Osteocyte (in vitro differentiated cells): ENCODE data around the gene SPTBN4. TPM values are rescaled to one million over a fixed set of nuclear protein-coding genes. Genes with fewer than 3 reads are reported as not detected.
"Not testable (repeated sequence)": the region's sequence is repeated elsewhere in the genome, so short reads cannot be mapped to it uniquely, and the experiment has no call there.

ENCODE experiments used
- DNase-seq: peaks from one replicate; pipeline ENCODE4 v3.0.0; 2021; ENCODE audit warnings: mixed read lengths; ENCODE audit not compliant: unreplicated experiment; ENCODE audit errors: extremely low spot score
- H3K27ac Mint-ChIP-seq: one replicate; pipeline ENCODE4 v1.8.0; 2021; ENCODE audit warnings: mild to moderate bottlenecking, mixed read lengths; ENCODE audit not compliant: unreplicated experiment
- H3K27me3 Mint-ChIP-seq: one replicate; pipeline ENCODE4 v1.8.0; 2021; ENCODE audit warnings: mixed read lengths; ENCODE audit not compliant: unreplicated experiment
- H3K36me3 Mint-ChIP-seq: one replicate; pipeline ENCODE4 v1.8.0; 2021; ENCODE audit warnings: mixed read lengths; ENCODE audit not compliant: unreplicated experiment
- H3K4me1 Mint-ChIP-seq: one replicate; pipeline ENCODE4 v1.8.0; 2021; ENCODE audit warnings: mixed read lengths; ENCODE audit not compliant: unreplicated experiment
- H3K4me3 Mint-ChIP-seq: one replicate; pipeline ENCODE4 v1.8.0; 2021; ENCODE audit warnings: mild to moderate bottlenecking, moderate library complexity, mixed read lengths; ENCODE audit not compliant: unreplicated experiment
- H3K9me3 Mint-ChIP-seq: one replicate; pipeline ENCODE4 v1.8.0; 2021; ENCODE audit warnings: mixed read lengths; ENCODE audit not compliant: unreplicated experiment
- CTCF ChIP-seq: fragments of 200-600 bp; sonication (generic); IDR thresholded peaks from 2 replicates; pipeline ENCODE4 v1.5.0; 2021; ENCODE audit warnings: antibody characterized with exemption, mild to moderate bottlenecking, moderate library complexity
- total RNA-seq: library from RNA; stranded (reverse); gene quantifications from 2 replicates; pipeline ENCODE4 v1.2.1, GENCODE V29; 2021

Gene SPTBN4
- total RNA-seq, 1 donor from 2014 or later = 0.48 TPM

GRCh38 chr19:40497214-40497613 is 30.4 kb downstream of the SPTBN4 start:
- no peaks in the 10 kb centered on the region for H3K4me1 Mint-ChIP-seq
- H3K27ac Mint-ChIP-seq = no peak overlapping the region
- peaks cover 30% of the 10 kb centered on the region for H3K27me3 Mint-ChIP-seq
- no peaks in the 10 kb centered on the region for H3K36me3 Mint-ChIP-seq
- no peaks in the 10 kb centered on the region for H3K9me3 Mint-ChIP-seq
- DNase-seq = no peak
- TF ChIP-seq CTCF = no peak
- no peak overlapping the region for H3K4me3 Mint-ChIP-seq

DNA sequence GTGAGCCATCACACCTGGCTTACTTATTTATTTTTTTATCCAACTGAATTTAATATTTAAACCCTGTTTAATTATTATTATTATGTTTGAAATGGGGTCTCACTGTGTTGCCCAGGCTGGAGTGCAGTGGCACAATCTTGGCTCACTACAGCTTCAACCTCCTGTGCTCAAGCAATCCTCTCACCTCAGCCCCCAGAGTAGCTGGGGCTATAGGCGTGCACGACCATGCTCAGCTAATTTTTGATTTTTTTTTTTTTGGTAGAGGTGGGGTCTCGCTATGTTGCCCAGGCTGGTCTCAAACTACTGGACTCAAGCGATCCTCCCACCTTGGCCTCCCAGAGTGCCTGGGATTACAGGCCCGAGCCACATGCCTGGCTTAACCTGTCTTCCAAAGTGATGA is 32.5 kb downstream of the SPTBN4 start:
- Mint-ChIP-seq H3K36me3 (no peaks in the 10 kb centered on the region), H3K4me1 (no peaks in the 10 kb centered on the region), H3K27ac (no peak overlapping the region), H3K4me3 (no peak overlapping the region), H3K27me3 (peaks cover 35% of the 10 kb centered on the region), H3K9me3 (no peaks in the 10 kb centered on the region)
- no peak for DNase-seq
- TF ChIP-seq CTCF = no peak

- H3K27ac Mint-ChIP-seq = not testable (repeated sequence)
- peaks cover 35% of the 10 kb centered on the region for H3K27me3 Mint-ChIP-seq
Measured at GRCh38 chr19:40500678-40501530, 34.1 kb downstream of the SPTBN4 start.

GRCh38 chr19:40501599-40501998 is 34.8 kb downstream of the SPTBN4 start:
- no peaks in the 10 kb centered on the region for H3K9me3 Mint-ChIP-seq
- H3K4me3 Mint-ChIP-seq = no peak overlapping the region
- no peak overlapping the region for H3K27ac Mint-ChIP-seq
- H3K4me1 Mint-ChIP-seq = no peaks in the 10 kb centered on the region
- peaks cover 40% of the 10 kb centered on the region for H3K27me3 Mint-ChIP-seq
- no peak for DNase-seq
- TF ChIP-seq CTCF = no peak
- H3K36me3 Mint-ChIP-seq = no peaks in the 10 kb centered on the region

More at GRCh38 chr19:40500678-40501530, 34.1 kb downstream of the SPTBN4 start:
- DNase-seq, H3K4me3 Mint-ChIP-seq, H3K4me1 Mint-ChIP-seq, H3K9me3 Mint-ChIP-seq, H3K36me3 Mint-ChIP-seq: not testable (repeated sequence)

DNA sequence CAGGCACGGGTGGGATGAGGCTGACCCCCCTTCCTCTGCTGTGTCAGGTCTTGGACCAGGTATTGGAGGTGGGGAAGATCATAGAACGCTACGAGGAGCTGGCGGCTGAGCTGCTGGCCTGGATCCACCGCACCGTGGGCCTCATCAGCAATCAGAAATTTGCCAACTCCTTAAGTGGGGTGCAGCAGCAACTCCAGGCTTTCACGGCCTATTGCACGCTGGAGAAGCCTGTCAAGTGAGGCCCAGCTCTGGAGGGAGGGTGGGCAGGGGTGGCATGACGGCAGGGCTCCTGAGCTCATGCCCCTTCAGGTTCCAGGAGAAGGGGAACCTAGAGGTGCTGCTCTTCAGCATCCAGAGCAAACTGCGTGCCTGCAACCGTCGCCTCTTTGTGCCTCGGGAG is 35.3 kb downstream of the SPTBN4 start:
- TF ChIP-seq CTCF = no peak
- H3K36me3 Mint-ChIP-seq = no peaks in the 10 kb centered on the region
- no peaks in the 10 kb centered on the region for H3K4me1 Mint-ChIP-seq
- no peak for DNase-seq
- H3K4me3 Mint-ChIP-seq = no peak overlapping the region
- H3K9me3 Mint-ChIP-seq = no peaks in the 10 kb centered on the region
- H3K27ac Mint-ChIP-seq = no peak overlapping the region
- H3K27me3 Mint-ChIP-seq = peaks cover 40% of the 10 kb centered on the region
